IPS-15b (cell line): ENCODE data around the gene USH2A.

ENCODE experiments used
- H3K27me3 ChIP-seq: one replicate; pipeline ENCODE4 v1.6.1; 2013; ENCODE audit warnings: low read length; ENCODE audit not compliant: control insufficient read depth, insufficient read depth
- H3K36me3 ChIP-seq: one replicate; pipeline ENCODE4 v1.6.1; 2013; ENCODE audit warnings: low read length; ENCODE audit not compliant: control insufficient read depth, insufficient read depth
- H3K4me1 ChIP-seq: one replicate; pipeline ENCODE4 v1.6.1; 2013; ENCODE audit warnings: mild to moderate bottlenecking, low read length; ENCODE audit not compliant: control insufficient read depth, insufficient read depth
- H3K4me3 ChIP-seq: one replicate; pipeline ENCODE4 v1.5.1; 2013; ENCODE audit warnings: low read depth, low read length
- H3K9ac ChIP-seq: one replicate; pipeline ENCODE4 v1.6.1; 2013; ENCODE audit warnings: low read depth, mild to moderate bottlenecking, low read length
- H3K9me3 ChIP-seq: one replicate; pipeline ENCODE4 v1.6.1; 2013; ENCODE audit warnings: mild to moderate bottlenecking, low read length; ENCODE audit not compliant: control insufficient read depth, insufficient read depth

The USH2A gene

GRCh38 chr1:215875712-215876111 is 547.5 kb downstream of the USH2A start:
- Histone ChIP-seq H3K9ac (no peak overlapping the region), H3K9me3 (no peaks in the 10 kb centered on the region), H3K4me3 (no peak overlapping the region), H3K36me3 (no peaks in the 10 kb centered on the region), H3K27me3 (no peaks in the 10 kb centered on the region), H3K4me1 (no peaks in the 10 kb centered on the region)

GRCh38 chr1:215875236-215875635 is 548.0 kb downstream of the USH2A start:
- H3K9ac ChIP-seq: no peak overlapping the region

GRCh38 chr1:215872658-215873057 is 550.6 kb downstream of the USH2A start:
- Histone ChIP-seq H3K4me3 (no peak overlapping the region), H3K9ac (no peak overlapping the region), H3K36me3 (no peaks in the 10 kb centered on the region), H3K27me3 (no peaks in the 10 kb centered on the region), H3K4me1 (no peaks in the 10 kb centered on the region), H3K9me3 (no peaks in the 10 kb centered on the region)

More at GRCh38 chr1:215875236-215875635, 548.0 kb downstream of the USH2A start:
- Histone ChIP-seq H3K4me3 (no peak overlapping the region), H3K9me3 (no peaks in the 10 kb centered on the region), H3K27me3 (no peaks in the 10 kb centered on the region), H3K4me1 (no peaks in the 10 kb centered on the region), H3K36me3 (no peaks in the 10 kb centered on the region)

GRCh38 chr1:215868500-215868899 is 554.7 kb downstream of the USH2A start:
- Histone ChIP-seq H3K4me3 (no peak overlapping the region), H3K36me3 (no peaks in the 10 kb centered on the region), H3K27me3 (no peaks in the 10 kb centered on the region), H3K4me1 (no peaks in the 10 kb centered on the region), H3K9me3 (no peaks in the 10 kb centered on the region), H3K9ac (no peak overlapping the region)

- Histone ChIP-seq H3K9me3 (no peaks in the 10 kb centered on the region), H3K36me3 (no peaks in the 10 kb centered on the region), H3K4me3 (no peak overlapping the region), H3K9ac (no peak overlapping the region), H3K4me1 (no peaks in the 10 kb centered on the region), H3K27me3 (no peaks in the 10 kb centered on the region)
Measured at GRCh38 chr1:215865060-215865459, 558.2 kb downstream of the USH2A start.

GRCh38 chr1:215863796-215864195 is 559.5 kb downstream of the USH2A start:
- Histone ChIP-seq H3K4me1 (no peaks in the 10 kb centered on the region), H3K36me3 (no peaks in the 10 kb centered on the region), H3K4me3 (no peak overlapping the region), H3K9me3 (no peaks in the 10 kb centered on the region), H3K9ac (no peak overlapping the region), H3K27me3 (no peaks in the 10 kb centered on the region)

- H3K36me3 ChIP-seq: no peaks in the 10 kb centered on the region
Measured at GRCh38 chr1:215860833-215861232, 562.4 kb downstream of the USH2A start.

GRCh38 chr1:215857317-215857716 is 565.9 kb downstream of the USH2A start:
- Histone ChIP-seq H3K36me3 (no peaks in the 10 kb centered on the region), H3K27me3 (no peaks in the 10 kb centered on the region), H3K4me1 (no peaks in the 10 kb centered on the region), H3K9ac (no peak overlapping the region), H3K4me3 (no peak overlapping the region), H3K9me3 (no peaks in the 10 kb centered on the region)

More at GRCh38 chr1:215860833-215861232, 562.4 kb downstream of the USH2A start:
- H3K27me3 ChIP-seq: no peaks in the 10 kb centered on the region
- H3K9me3 ChIP-seq: no peaks in the 10 kb centered on the region
- no peak overlapping the region for H3K4me3 ChIP-seq
- H3K4me1 ChIP-seq: no peaks in the 10 kb centered on the region
- no peak overlapping the region for H3K9ac ChIP-seq

- no peaks in the 10 kb centered on the region for H3K9me3 ChIP-seq
- H3K4me3 ChIP-seq: no peak overlapping the region
- H3K4me1 ChIP-seq: no peaks in the 10 kb centered on the region
- no peaks in the 10 kb centered on the region for H3K27me3 ChIP-seq
- no peak overlapping the region for H3K9ac ChIP-seq
- no peaks in the 10 kb centered on the region for H3K36me3 ChIP-seq
Measured at GRCh38 chr1:215845234-215845891, 577.9 kb downstream of the USH2A start.

GRCh38 chr1:215844777-215845176 is 578.5 kb downstream of the USH2A start:
- Histone ChIP-seq H3K9me3 (no peaks in the 10 kb centered on the region), H3K36me3 (no peaks in the 10 kb centered on the region), H3K27me3 (no peaks in the 10 kb centered on the region), H3K9ac (no peak overlapping the region), H3K4me3 (no peak overlapping the region), H3K4me1 (no peaks in the 10 kb centered on the region)

GRCh38 chr1:215844266-215844665 is 579.0 kb downstream of the USH2A start:
- H3K9me3 ChIP-seq: no peaks in the 10 kb centered on the region
- no peak overlapping the region for H3K4me3 ChIP-seq
- no peaks in the 10 kb centered on the region for H3K4me1 ChIP-seq
- no peaks in the 10 kb centered on the region for H3K36me3 ChIP-seq
- H3K9ac ChIP-seq: no peak overlapping the region
- H3K27me3 ChIP-seq: no peaks in the 10 kb centered on the region

- Histone ChIP-seq H3K9me3 (no peaks in the 10 kb centered on the region), H3K36me3 (no peaks in the 10 kb centered on the region), H3K27me3 (no peaks in the 10 kb centered on the region), H3K4me1 (no peaks in the 10 kb centered on the region), H3K4me3 (no peak overlapping the region), H3K9ac (no peak overlapping the region)
Measured at GRCh38 chr1:215842905-215843304, 580.3 kb downstream of the USH2A start.
